ENCODE measurements around the gene CACNB3. TPM values are rescaled to one million over a fixed set of nuclear protein-coding genes. Genes with fewer than 3 reads are reported as not detected.

CACNB3 gene
- total RNA-seq, 2 donors from 2014 or later = 4.6 to 21.8 TPM

DNA sequence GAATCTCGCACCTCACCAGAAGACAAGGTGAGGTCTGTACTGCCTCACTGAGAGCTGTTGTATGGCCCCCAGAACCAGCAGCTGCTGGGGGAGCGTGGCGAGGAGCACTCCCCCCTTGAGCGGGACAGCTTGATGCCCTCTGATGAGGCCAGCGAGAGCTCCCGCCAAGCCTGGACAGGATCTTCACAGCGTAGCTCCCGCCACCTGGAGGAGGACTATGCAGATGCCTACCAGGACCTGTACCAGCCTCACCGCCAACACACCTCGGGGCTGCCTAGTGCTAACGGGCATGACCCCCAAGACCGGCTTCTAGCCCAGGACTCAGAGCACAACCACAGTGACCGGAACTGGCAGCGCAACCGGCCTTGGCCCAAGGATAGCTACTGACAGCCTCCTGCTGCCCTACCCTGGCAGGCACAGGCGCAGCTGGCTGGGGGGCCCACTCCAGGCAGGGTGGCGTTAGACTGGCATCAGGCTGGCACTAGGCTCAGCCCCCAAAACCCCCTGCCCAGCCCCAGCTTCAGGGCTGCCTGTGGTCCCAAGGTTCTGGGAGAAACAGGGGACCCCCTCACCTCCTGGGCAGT is 9.3 kb downstream of the CACNB3 start:
- Histone ChIP-seq H3K36me3 (peaks cover 11 to 32% of the 10 kb centered on the region in 2 donors), H3K27ac (no peak overlapping the region), H3K4me1 (replicated peaks) (no peaks in the 10 kb centered on the region), H3K9me3 (no peaks in the 10 kb centered on the region), H3K4me3 (no peak overlapping the region), H3K27me3 (replicated peaks; ENCODE audit: insufficient read depth) (no peaks in the 10 kb centered on the region)
- intact Hi-C loops (cut with DNase I) = no loop called here
- TF ChIP-seq POLR2A (IDR thresholded peaks at IDR 0.05) (no peak), POLR2AphosphoS5 (IDR thresholded peaks at IDR 0.05) (no peak)
- TF ChIP-seq, protein P1, sequence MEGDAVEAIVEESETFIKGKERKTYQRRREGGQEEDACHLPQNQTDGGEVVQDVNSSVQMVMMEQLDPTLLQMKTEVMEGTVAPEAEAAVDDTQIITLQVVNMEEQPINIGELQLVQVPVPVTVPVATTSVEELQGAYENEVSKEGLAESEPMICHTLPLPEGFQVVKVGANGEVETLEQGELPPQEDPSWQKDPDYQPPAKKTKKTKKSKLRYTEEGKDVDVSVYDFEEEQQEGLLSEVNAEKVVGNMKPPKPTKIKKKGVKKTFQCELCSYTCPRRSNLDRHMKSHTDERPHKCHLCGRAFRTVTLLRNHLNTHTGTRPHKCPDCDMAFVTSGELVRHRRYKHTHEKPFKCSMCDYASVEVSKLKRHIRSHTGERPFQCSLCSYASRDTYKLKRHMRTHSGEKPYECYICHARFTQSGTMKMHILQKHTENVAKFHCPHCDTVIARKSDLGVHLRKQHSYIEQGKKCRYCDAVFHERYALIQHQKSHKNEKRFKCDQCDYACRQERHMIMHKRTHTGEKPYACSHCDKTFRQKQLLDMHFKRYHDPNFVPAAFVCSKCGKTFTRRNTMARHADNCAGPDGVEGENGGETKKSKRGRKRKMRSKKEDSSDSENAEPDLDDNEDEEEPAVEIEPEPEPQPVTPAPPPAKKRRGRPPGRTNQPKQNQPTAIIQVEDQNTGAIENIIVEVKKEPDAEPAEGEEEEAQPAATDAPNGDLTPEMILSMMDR (IDR thresholded peaks at IDR 0.05) = no peak
- WGBS = 88% methylated on average over 14 of the region's 17 CpGs
- DNase-seq (ENCODE audit: low spot score) = no peak

DNA sequence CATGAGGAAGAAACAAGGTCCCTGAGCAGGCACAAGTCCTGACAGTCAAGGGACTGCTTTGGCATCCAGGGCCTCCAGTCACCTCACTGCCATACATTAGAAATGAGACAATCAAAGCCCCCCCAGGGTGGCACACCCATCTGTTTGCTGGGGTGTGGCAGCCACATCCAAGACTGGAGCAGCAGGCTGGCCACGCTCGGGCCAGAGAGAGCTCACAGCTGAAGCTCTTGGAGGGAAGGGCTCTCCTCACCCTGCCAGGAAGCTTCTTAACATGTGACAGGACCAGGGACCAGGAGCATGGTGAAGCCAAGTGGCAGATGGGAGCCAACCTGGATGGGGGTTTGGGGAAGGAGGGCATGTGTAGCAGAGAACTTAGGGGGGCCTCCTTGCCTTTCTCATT is 10.0 kb downstream of the CACNB3 start:
- DNase-seq (ENCODE audit: low spot score) = no peak
- Histone ChIP-seq H3K36me3 (peaks cover 17 to 39% of the 10 kb centered on the region in 2 donors), H3K27ac (no peak overlapping the region), H3K4me3 (no peak overlapping the region), H3K27me3 (replicated peaks; ENCODE audit: insufficient read depth) (no peaks in the 10 kb centered on the region), H3K9me3 (no peaks in the 10 kb centered on the region), H3K4me1 (replicated peaks) (no peaks in the 10 kb centered on the region)
- intact Hi-C loops (cut with DNase I) = no loop called here
- TF ChIP-seq, protein P1 (IDR thresholded peaks at IDR 0.05) = no peak
- no peak for TF ChIP-seq POLR2AphosphoS5 (IDR thresholded peaks at IDR 0.05)
- no peak for TF ChIP-seq POLR2A (IDR thresholded peaks at IDR 0.05)
- 41% methylated on average over 2 of the region's 2 CpGs for WGBS

DNA sequence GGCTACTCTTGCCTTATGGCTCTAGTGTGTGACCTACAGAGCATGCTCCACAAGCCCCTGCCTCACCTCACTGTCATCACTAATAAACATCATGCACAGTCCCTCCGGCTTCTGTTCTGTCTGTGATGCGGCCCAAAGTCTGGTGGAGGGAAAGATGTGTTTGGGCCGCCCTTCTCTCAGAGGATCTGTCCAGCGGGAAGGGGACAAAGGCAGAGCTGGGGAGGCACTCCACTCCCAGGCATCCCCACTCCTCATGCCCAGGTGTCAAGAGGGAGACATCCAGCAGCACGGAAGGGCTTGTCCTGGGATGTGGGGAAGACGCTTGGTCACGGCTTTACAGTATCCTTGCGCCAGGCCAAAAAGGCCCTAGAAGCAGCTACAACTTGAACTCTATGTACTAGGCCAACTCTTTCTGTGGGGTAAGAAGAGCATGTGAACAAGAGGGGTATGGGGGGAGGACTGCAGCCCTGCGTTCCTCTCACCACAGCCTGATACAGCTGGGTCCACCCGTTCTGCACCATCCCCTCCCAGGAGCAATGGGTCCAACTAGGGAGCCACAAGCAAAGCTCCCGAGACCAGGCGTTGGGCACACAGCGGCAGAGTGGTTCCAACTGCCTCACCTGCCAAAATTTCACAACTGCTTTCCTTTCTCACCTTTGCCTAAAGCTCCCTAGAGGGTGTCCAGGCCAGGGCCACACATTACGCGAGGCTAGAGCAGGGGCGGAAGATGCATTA is 10.7 kb downstream of the CACNB3 start:
- H3K27ac ChIP-seq = no peak overlapping the region
- H3K4me3 ChIP-seq = no peak overlapping the region
- TF ChIP-seq POLR2AphosphoS5 (IDR thresholded peaks at IDR 0.05) (no peak), POLR2A (IDR thresholded peaks at IDR 0.05) (no peak)
- TF ChIP-seq, protein P1 (IDR thresholded peaks at IDR 0.05) = no peak
- no peaks in the 10 kb centered on the region for H3K4me1 ChIP-seq (replicated peaks)
- intact Hi-C loops (cut with DNase I) = no loop called here
- H3K27me3 ChIP-seq (replicated peaks; ENCODE audit: insufficient read depth) = no peaks in the 10 kb centered on the region
- WGBS = 79% methylated on average over 16 of the region's 16 CpGs
- peaks cover 24 to 40% of the 10 kb centered on the region in 2 donors for H3K36me3 ChIP-seq
- H3K9me3 ChIP-seq = no peaks in the 10 kb centered on the region
- DNase-seq (ENCODE audit: low spot score) = no peak

DNA sequence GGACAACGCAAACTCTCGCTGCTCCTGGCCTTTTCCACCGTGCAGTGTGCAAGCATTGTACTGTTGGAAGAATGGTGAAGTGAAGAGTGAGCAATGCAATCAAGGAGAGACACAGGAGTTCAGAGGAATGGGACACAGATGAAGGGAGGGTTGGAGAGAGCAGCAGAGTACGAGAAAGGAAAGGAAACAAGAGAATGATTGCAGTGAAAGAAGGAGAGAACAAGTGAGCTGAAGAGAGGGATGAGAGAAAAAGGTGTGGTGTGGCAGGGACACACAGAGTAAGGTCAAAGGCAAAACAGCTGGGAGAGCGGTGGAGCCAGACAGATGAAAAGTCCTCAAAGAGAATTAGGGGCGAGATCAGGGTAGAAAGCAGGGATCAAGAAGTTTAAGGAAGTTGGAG is 13.0 kb downstream of the CACNB3 start:
- Histone ChIP-seq H3K4me3 (no peak overlapping the region), H3K4me1 (replicated peaks) (no peaks in the 10 kb centered on the region), H3K9me3 (no peaks in the 10 kb centered on the region), H3K27me3 (replicated peaks; ENCODE audit: insufficient read depth) (no peaks in the 10 kb centered on the region), H3K36me3 (peaks cover 27 to 51% of the 10 kb centered on the region in 2 donors), H3K27ac (no peak overlapping the region)
- 88% methylated on average over 6 of the region's 6 CpGs for WGBS
- intact Hi-C loops (cut with DNase I) = no loop called here
- no peak for DNase-seq (ENCODE audit: low spot score)
- TF ChIP-seq POLR2AphosphoS5 (IDR thresholded peaks at IDR 0.05) = no peak
- TF ChIP-seq, protein P1 (IDR thresholded peaks at IDR 0.05) = no peak
- no peak for TF ChIP-seq POLR2A (IDR thresholded peaks at IDR 0.05)

Measured in prostate gland (tissue), 2 donors.